HFFc6 (cell line): ENCODE data around the gene FOXP1. TPM values are rescaled to one million over a fixed set of nuclear protein-coding genes. Genes with fewer than 3 reads are reported as not detected.

Experiments used
- DNase-seq: peaks from one replicate; pipeline ENCODE4 v3.0.0-alpha.2; 2018
- H3K27ac Mint-ChIP-seq: 2 replicates; pipeline ENCODE4 v1.8.0; 2020; ENCODE audit warnings: mild to moderate bottlenecking, mixed read lengths
- H3K27me3 Mint-ChIP-seq: 2 replicates; pipeline ENCODE4 v1.8.0; 2021; ENCODE audit warnings: mild to moderate bottlenecking, moderate library complexity, mixed read lengths; ENCODE audit not compliant: insufficient read depth
- H3K36me3 Mint-ChIP-seq: 2 replicates; pipeline ENCODE4 v1.8.0; 2021; ENCODE audit warnings: low read depth, mixed read lengths
- H3K4me1 Mint-ChIP-seq: 2 replicates; pipeline ENCODE4 v1.8.0; 2020; ENCODE audit warnings: low read depth, mixed read lengths
- H3K4me3 Mint-ChIP-seq: 2 replicates; pipeline ENCODE4 v1.8.0; 2020; ENCODE audit warnings: mild to moderate bottlenecking, moderate library complexity, mixed read lengths
- H3K9me3 Mint-ChIP-seq: 2 replicates; pipeline ENCODE4 v1.8.0; 2020; ENCODE audit warnings: mild to moderate bottlenecking, mixed read lengths
- CTCF ChIP-seq: fragments of 200-600 bp; sonication (generic); IDR thresholded peaks from 2 replicates; pipeline ENCODE4 v1.5.0; 2021; ENCODE audit warnings: antibody characterized with exemption, mild to moderate bottlenecking
- total RNA-seq, 6 experiments: library from RNA; stranded (reverse); fragmentation: NEBNext Ultra II Directional; extraction: Animal tissue kit (Norgen Biotek cat#: 25700); gene quantifications; 2 replicates in 1 of 6; 3 replicates in 5 of 6; pipeline ENCODE4 v1.2.3, GENCODE V29; 2021

FOXP1 gene
- total RNA-seq, 6 experiments from 2014 or later, result 32.2 to 59.3 (median 52.0) TPM

- Mint-ChIP-seq H3K27me3 (no peaks in the 10 kb centered on the region), H3K9me3 (no peaks in the 10 kb centered on the region), H3K4me3 (no peak overlapping the region), H3K27ac (no peak overlapping the region), H3K36me3 (no peaks in the 10 kb centered on the region; the same call in 1 of the 2 replicates), H3K4me1 (peaks cover 5% of the 10 kb centered on the region; the same call in 1 of the 2 replicates)
- TF ChIP-seq CTCF, result no peak
- DNase-seq, result no peak
Measured at GRCh38 chr3:71351403-71352149, 232.0 kb downstream of the FOXP1 start.

- Mint-ChIP-seq H3K4me3 (no peak overlapping the region), H3K4me1 (peaks cover 5% of the 10 kb centered on the region; the same call in 1 of the 2 replicates), H3K27me3 (no peaks in the 10 kb centered on the region), H3K36me3 (no peaks in the 10 kb centered on the region; the same call in 1 of the 2 replicates), H3K27ac (no peak overlapping the region), H3K9me3 (no peaks in the 10 kb centered on the region)
- TF ChIP-seq CTCF, result no peak
- DNase-seq, result no peak
Measured at GRCh38 chr3:71350998-71351397, 232.5 kb downstream of the FOXP1 start.

GRCh38 chr3:71348831-71349230 lies 234.7 kb downstream of the FOXP1 start:
- no peak for DNase-seq
- H3K27ac Mint-ChIP-seq, result no peak overlapping the region
- peaks cover 7% of the 10 kb centered on the region for H3K4me1 Mint-ChIP-seq
- no peaks in the 10 kb centered on the region for H3K27me3 Mint-ChIP-seq
- no peak for TF ChIP-seq CTCF
- H3K36me3 Mint-ChIP-seq, result no peaks in the 10 kb centered on the region; the same call in 1 of the 2 replicates
- H3K9me3 Mint-ChIP-seq, result no peaks in the 10 kb centered on the region
- no peak overlapping the region for H3K4me3 Mint-ChIP-seq

- Mint-ChIP-seq H3K9me3 (no peaks in the 10 kb centered on the region), H3K36me3 (no peaks in the 10 kb centered on the region; the same call in 1 of the 2 replicates), H3K4me3 (no peak overlapping the region), H3K27ac (no peak overlapping the region), H3K4me1 (peaks cover 12% of the 10 kb centered on the region), H3K27me3 (no peaks in the 10 kb centered on the region)
- DNase-seq, result no peak
- TF ChIP-seq CTCF, result no peak
Measured at GRCh38 chr3:71348001-71348632, 235.4 kb downstream of the FOXP1 start.

- Mint-ChIP-seq H3K27ac (no peak overlapping the region), H3K4me3 (no peak overlapping the region), H3K27me3 (no peaks in the 10 kb centered on the region), H3K9me3 (peaks cover 3% of the 10 kb centered on the region), H3K4me1 (peaks cover 31% of the 10 kb centered on the region), H3K36me3 (peaks cover 2% of the 10 kb centered on the region)
- no peak for TF ChIP-seq CTCF
- DNase-seq, result no peak
Measured at GRCh38 chr3:71346061-71346460, 237.5 kb downstream of the FOXP1 start.
